Measurements from ENCODE around the gene AHRR.

Gene AHRR

GRCh38 chr5:353612-354580 lies 32.4 kb downstream of the AHRR start:
- Histone ChIP-seq H3K36me3 (ENCODE audit: control insufficient read depth, insufficient read depth, low read length) (no peaks in the 10 kb centered on the region), H3K79me2 (no peaks in the 10 kb centered on the region), H3K27me3 (ENCODE audit: control insufficient read depth, insufficient read depth, low read length) (no peaks in the 10 kb centered on the region), H3K4me3 (ENCODE audit: low read depth, low read length) (no peak overlapping the region), H3K9ac (no peak overlapping the region), H3K27ac (no peak overlapping the region), H3K9me3 (ENCODE audit: control insufficient read depth, low read length) (no peaks in the 10 kb centered on the region), H3K4me1 (no peaks in the 10 kb centered on the region), H2AFZ (no peak overlapping the region), H3K4me2 (ENCODE audit: low read length) (no peak overlapping the region)
- no peak for TF ChIP-seq CTCF (IDR thresholded peaks at IDR 0.05)

- H3K9ac ChIP-seq = no peak overlapping the region
- no peak overlapping the region for H3K27ac ChIP-seq
- H3K4me3 ChIP-seq (ENCODE audit: low read depth, low read length) = no peak overlapping the region
- H3K4me2 ChIP-seq (ENCODE audit: low read length) = no peak overlapping the region
- no peaks in the 10 kb centered on the region for H3K9me3 ChIP-seq (ENCODE audit: control insufficient read depth, low read length)
- H3K36me3 ChIP-seq (ENCODE audit: control insufficient read depth, insufficient read depth, low read length) = no peaks in the 10 kb centered on the region
- TF ChIP-seq CTCF (IDR thresholded peaks at IDR 0.05) = no peak
- H3K27me3 ChIP-seq (ENCODE audit: control insufficient read depth, insufficient read depth, low read length) = no peaks in the 10 kb centered on the region
- no peak overlapping the region for H2AFZ ChIP-seq
- H3K79me2 ChIP-seq = no peaks in the 10 kb centered on the region
- H3K4me1 ChIP-seq = no peaks in the 10 kb centered on the region
These were observed 33.3 kb downstream of the AHRR start for GRCh38 chr5:354581-355378.

- H3K9me3 ChIP-seq (ENCODE audit: control insufficient read depth, low read length) = no peaks in the 10 kb centered on the region
- H3K4me1 ChIP-seq = no peaks in the 10 kb centered on the region
- no peaks in the 10 kb centered on the region for H3K27me3 ChIP-seq (ENCODE audit: control insufficient read depth, insufficient read depth, low read length)
- no peaks in the 10 kb centered on the region for H3K36me3 ChIP-seq (ENCODE audit: control insufficient read depth, insufficient read depth, low read length)
- no peaks in the 10 kb centered on the region for H3K79me2 ChIP-seq
- H3K9ac ChIP-seq = no peak overlapping the region
- no peak for TF ChIP-seq CTCF (IDR thresholded peaks at IDR 0.05)
- no peak overlapping the region for H3K4me3 ChIP-seq (ENCODE audit: low read depth, low read length)
- no peak overlapping the region for H3K4me2 ChIP-seq (ENCODE audit: low read length)
- H3K27ac ChIP-seq = no peak overlapping the region
- no peak overlapping the region for H2AFZ ChIP-seq
These were observed 33.9 kb downstream of the AHRR start for GRCh38 chr5:355379-355935.

- Histone ChIP-seq H2AFZ (no peak overlapping the region), H3K27me3 (ENCODE audit: control insufficient read depth, insufficient read depth, low read length) (no peaks in the 10 kb centered on the region)
These were observed 34.4 kb downstream of the AHRR start for GRCh38 chr5:355958-356357.

More at GRCh38 chr5:355958-356357, 34.4 kb downstream of the AHRR start:
- Histone ChIP-seq H3K4me3 (ENCODE audit: low read depth, low read length) (no peak overlapping the region), H3K9me3 (ENCODE audit: control insufficient read depth, low read length) (no peaks in the 10 kb centered on the region), H3K4me2 (ENCODE audit: low read length) (no peak overlapping the region), H3K36me3 (ENCODE audit: control insufficient read depth, insufficient read depth, low read length) (no peaks in the 10 kb centered on the region), H3K4me1 (no peaks in the 10 kb centered on the region), H3K79me2 (no peaks in the 10 kb centered on the region), H3K27ac (no peak overlapping the region), H3K9ac (no peak overlapping the region)
- TF ChIP-seq CTCF (IDR thresholded peaks at IDR 0.05) = no peak
